ENCODE measurements around the gene PRR36. TPM values are rescaled to one million over a fixed set of nuclear protein-coding genes. Genes with fewer than 3 reads are reported as not detected.

Gene PRR36
- total and polyA plus RNA-seq, 10 of the 15 experiments (the other 5 are each of a cell fraction or from before 2014, with no cell fraction given), result 0.04 TPM; not detected in 9

DNA sequence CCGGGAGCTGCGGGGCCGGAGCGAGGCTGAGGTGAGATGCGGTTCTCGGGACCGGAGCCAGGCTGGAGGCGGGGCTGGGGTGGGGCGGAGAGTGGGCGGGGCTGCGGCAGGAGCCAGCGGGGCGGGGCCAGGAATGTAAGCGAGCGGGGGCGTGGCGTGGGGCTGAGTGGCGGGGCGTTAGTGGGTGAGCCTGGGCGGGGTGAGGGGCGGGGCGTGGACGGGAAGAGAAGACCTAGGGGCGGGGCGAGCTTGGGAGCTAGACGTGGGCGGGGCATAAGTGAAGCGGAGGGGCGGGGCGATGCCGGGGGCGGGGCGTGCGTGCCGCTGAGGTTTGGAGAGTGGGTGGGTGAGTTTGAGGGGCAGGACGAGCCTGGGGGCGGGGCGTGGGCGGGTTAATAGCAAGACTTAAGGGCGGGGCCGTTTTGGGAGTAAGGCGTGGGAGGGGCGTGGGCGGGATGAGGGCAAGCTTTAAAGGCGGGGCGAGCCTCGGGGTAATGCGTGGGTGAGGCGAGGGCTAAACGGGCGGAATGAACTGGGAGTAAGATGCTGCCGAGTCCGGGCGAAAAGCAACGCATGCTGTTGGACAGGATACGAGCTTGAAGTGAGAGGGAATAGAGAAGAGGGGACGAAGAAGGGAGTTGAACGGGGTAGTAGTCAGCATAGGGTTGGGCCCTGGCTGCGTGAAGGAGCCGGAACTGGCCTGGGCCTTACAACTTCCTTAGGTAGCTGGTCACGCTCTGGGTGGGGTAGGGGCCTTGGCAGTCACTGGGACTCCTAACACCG lies 46.5 kb upstream of the PRR36 start (continued):
- TF ChIP-seq, protein P1, sequence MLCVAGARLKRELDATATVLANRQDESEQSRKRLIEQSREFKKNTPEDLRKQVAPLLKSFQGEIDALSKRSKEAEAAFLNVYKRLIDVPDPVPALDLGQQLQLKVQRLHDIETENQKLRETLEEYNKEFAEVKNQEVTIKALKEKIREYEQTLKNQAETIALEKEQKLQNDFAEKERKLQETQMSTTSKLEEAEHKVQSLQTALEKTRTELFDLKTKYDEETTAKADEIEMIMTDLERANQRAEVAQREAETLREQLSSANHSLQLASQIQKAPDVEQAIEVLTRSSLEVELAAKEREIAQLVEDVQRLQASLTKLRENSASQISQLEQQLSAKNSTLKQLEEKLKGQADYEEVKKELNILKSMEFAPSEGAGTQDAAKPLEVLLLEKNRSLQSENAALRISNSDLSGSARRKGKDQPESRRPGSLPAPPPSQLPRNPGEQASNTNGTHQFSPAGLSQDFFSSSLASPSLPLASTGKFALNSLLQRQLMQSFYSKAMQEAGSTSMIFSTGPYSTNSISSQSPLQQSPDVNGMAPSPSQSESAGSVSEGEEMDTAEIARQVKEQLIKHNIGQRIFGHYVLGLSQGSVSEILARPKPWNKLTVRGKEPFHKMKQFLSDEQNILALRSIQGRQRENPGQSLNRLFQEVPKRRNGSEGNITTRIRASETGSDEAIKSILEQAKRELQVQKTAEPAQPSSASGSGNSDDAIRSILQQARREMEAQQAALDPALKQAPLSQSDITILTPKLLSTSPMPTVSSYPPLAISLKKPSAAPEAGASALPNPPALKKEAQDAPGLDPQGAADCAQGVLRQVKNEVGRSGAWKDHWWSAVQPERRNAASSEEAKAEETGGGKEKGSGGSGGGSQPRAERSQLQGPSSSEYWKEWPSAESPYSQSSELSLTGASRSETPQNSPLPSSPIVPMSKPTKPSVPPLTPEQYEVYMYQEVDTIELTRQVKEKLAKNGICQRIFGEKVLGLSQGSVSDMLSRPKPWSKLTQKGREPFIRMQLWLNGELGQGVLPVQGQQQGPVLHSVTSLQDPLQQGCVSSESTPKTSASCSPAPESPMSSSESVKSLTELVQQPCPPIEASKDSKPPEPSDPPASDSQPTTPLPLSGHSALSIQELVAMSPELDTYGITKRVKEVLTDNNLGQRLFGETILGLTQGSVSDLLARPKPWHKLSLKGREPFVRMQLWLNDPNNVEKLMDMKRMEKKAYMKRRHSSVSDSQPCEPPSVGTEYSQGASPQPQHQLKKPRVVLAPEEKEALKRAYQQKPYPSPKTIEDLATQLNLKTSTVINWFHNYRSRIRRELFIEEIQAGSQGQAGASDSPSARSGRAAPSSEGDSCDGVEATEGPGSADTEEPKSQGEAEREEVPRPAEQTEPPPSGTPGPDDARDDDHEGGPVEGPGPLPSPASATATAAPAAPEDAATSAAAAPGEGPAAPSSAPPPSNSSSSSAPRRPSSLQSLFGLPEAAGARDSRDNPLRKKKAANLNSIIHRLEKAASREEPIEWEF (IDR thresholded peaks at IDR 0.05; ENCODE audit: insufficient replicate concordance, low read depth, low read length), result no peak
- TF ChIP-seq HDGF (IDR thresholded peaks at IDR 0.05), result peak; percentile 93; the same call in 1 of the 2 replicates
- TF ChIP-seq IRF4 (IDR thresholded peaks at IDR 0.05; ENCODE audit: low read depth, low read length), result no peak
- TF ChIP-seq, protein P2, sequence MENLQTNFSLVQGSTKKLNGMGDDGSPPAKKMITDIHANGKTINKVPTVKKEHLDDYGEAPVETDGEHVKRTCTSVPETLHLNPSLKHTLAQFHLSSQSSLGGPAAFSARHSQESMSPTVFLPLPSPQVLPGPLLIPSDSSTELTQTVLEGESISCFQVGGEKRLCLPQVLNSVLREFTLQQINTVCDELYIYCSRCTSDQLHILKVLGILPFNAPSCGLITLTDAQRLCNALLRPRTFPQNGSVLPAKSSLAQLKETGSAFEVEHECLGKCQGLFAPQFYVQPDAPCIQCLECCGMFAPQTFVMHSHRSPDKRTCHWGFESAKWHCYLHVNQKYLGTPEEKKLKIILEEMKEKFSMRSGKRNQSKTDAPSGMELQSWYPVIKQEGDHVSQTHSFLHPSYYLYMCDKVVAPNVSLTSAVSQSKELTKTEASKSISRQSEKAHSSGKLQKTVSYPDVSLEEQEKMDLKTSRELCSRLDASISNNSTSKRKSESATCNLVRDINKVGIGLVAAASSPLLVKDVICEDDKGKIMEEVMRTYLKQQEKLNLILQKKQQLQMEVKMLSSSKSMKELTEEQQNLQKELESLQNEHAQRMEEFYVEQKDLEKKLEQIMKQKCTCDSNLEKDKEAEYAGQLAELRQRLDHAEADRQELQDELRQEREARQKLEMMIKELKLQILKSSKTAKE (IDR thresholded peaks at IDR 0.05; ENCODE audit: low read depth, poor library complexity, severe bottlenecking), result no peak
- TF ChIP-seq RELA (IDR thresholded peaks at IDR 0.05; ENCODE audit: borderline replicate concordance, partially characterized antibody), result no peak
- no peak for TF ChIP-seq STAT1 (conservative IDR thresholded peaks at IDR 0.05)
- TF ChIP-seq RAD51 (IDR thresholded peaks at IDR 0.05), result no peak
- TF ChIP-seq MAX (IDR thresholded peaks at IDR 0.05; ENCODE audit: low read depth, low read length), result 0 out of 2 replicates have a peak, but pooled peaks have one; percentile 49
- TF ChIP-seq YBX1 (IDR thresholded peaks at IDR 0.05), result no peak
- TF ChIP-seq TAF1 (IDR thresholded peaks at IDR 0.05; ENCODE audit: borderline replicate concordance, low read depth, low read length), result no peak
- no peak for TF ChIP-seq MTA3 (IDR thresholded peaks at IDR 0.05; ENCODE audit: borderline replicate concordance, low read length)
- no peak for TF ChIP-seq TBL1XR1 (IDR thresholded peaks at IDR 0.05; ENCODE audit: low read depth, low read length)
- no peak for TF ChIP-seq ATF2 (IDR thresholded peaks at IDR 0.05; ENCODE audit: low read length)
- TF ChIP-seq TARDBP (IDR thresholded peaks at IDR 0.05; ENCODE audit: borderline replicate concordance), result no peak
- TF ChIP-seq EGR1 (IDR thresholded peaks at IDR 0.05; ENCODE audit: borderline replicate concordance in 1 of 2, low read depth in 2 of 2, low read length in 2 of 2), result peak in 1 of 2 experiments; percentile 99; a peak in 2 of 3 replicates
- no peak for TF ChIP-seq JUND (IDR thresholded peaks at IDR 0.05; ENCODE audit: low read depth, low read length)
- TF ChIP-seq, protein P3, sequence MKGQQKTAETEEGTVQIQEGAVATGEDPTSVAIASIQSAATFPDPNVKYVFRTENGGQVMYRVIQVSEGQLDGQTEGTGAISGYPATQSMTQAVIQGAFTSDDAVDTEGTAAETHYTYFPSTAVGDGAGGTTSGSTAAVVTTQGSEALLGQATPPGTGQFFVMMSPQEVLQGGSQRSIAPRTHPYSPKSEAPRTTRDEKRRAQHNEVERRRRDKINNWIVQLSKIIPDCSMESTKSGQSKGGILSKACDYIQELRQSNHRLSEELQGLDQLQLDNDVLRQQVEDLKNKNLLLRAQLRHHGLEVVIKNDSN (IDR thresholded peaks at IDR 0.05; ENCODE audit: borderline replicate concordance, extremely low read length, insufficient read depth, low read depth, low read length), result no peak
- no peak for TF ChIP-seq MTA2 (IDR thresholded peaks at IDR 0.05; ENCODE audit: low read depth)
- no peak for TF ChIP-seq BACH1 (IDR thresholded peaks at IDR 0.05; ENCODE audit: borderline replicate concordance)
- TF ChIP-seq HDAC2 (IDR thresholded peaks at IDR 0.05), result no peak
- no peak for TF ChIP-seq FOS (IDR thresholded peaks at IDR 0.05; ENCODE audit: borderline replicate concordance, extremely low read depth, insufficient read length)
